ENCODE measurements around the gene KRTAP12-4. TPM values are rescaled to one million over a fixed set of nuclear protein-coding genes. Genes with fewer than 3 reads are reported as not detected.
A peak's percentile ranks its signal among the peaks of the same experiment; 100 is the strongest.

KRTAP12-4 gene
- total and polyA plus RNA-seq, 9 of the 15 experiments (the other 6 are each of a cell fraction or from before 2014, with no cell fraction given), result not detected

DNA sequence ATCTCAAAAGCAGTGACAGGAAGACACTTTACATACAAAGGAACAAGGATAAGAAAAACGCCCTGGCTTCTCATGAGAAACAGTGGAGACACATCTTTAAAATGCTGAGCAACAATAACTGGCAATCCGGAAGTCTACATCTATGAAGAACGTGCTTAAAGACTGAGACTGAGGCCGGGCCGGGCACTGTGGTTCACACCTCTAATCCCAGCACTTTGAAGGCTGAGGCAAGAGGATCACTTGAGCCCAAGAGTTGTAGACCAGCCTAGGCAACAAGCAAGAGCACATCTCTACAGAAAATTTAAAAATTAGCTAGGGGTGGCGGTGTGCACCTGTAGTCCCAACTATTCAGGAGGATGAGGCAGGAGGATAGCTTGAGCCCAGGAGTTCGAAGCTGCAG lies 29.6 kb upstream of the KRTAP12-4 start:
- TF ChIP-seq, protein P1, sequence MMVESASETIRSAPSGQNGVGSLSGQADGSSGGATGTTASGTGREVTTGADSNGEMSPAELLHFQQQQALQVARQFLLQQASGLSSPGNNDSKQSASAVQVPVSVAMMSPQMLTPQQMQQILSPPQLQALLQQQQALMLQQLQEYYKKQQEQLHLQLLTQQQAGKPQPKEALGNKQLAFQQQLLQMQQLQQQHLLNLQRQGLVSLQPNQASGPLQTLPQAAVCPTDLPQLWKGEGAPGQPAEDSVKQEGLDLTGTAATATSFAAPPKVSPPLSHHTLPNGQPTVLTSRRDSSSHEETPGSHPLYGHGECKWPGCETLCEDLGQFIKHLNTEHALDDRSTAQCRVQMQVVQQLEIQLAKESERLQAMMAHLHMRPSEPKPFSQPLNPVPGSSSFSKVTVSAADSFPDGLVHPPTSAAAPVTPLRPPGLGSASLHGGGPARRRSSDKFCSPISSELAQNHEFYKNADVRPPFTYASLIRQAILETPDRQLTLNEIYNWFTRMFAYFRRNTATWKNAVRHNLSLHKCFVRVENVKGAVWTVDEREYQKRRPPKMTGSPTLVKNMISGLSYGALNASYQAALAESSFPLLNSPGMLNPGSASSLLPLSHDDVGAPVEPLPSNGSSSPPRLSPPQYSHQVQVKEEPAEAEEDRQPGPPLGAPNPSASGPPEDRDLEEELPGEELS (CRISPR knock-in tag; IDR thresholded peaks at IDR 0.05; ENCODE audit: borderline replicate concordance), result no peak
- Histone ChIP-seq H3K9me3 (replicated peaks; ENCODE audit: control insufficient read depth, insufficient read depth, low read depth, low read length) (no peaks in the 10 kb centered on the region), H3K36me3 (ENCODE audit: control insufficient read depth, insufficient read depth, low read length) (no peaks in the 10 kb centered on the region), H2AFZ (ENCODE audit: low read depth, low read length) (no peak overlapping the region), H3K4me2 (ENCODE audit: insufficient read depth, low read length) (no peak overlapping the region), H3K79me2 (ENCODE audit: control insufficient read depth, insufficient read depth, low read length) (no peaks in the 10 kb centered on the region), H3K4me1 (replicated peaks in 1 of 2; ENCODE audit: control insufficient read depth in 2 of 2, insufficient read depth in 2 of 2, low read length in 2 of 2) (peaks cover 0 to 6% of the 10 kb centered on the region in 2 experiments; a peak in 2 of 5 replicates), H3K27ac (ENCODE audit: extremely low read depth, low read depth, low read length) (no peak overlapping the region), H3K4me3 (no peak overlapping the region), H4K20me1 (replicated peaks; ENCODE audit: control insufficient read depth, insufficient read depth, low read length) (0 out of 2 replicates have a peak, but pooled peaks cover 6% of the 10 kb centered on the region), H3K27me3 (ENCODE audit: control insufficient read depth in 2 of 2, insufficient read depth in 2 of 2, low read length in 2 of 2) (peaks cover 22 to 55% of the 10 kb centered on the region in 2 experiments), H3K9ac (ENCODE audit: insufficient read depth in 1 of 2, low read depth in 2 of 2, low read length in 2 of 2) (no peak overlapping the region), H3K9me1 (ENCODE audit: control insufficient read depth, insufficient read depth, low read length) (no peaks in the 10 kb centered on the region)
- DNase-seq (ENCODE audit: extremely low read depth in 1 of 4, low spot score in 3 of 4) (no peak), FAIRE-seq (no peak), ATAC-seq (no peak)
- in situ Hi-C loops (cut with MboI) (no loop called here), intact Hi-C loops (cut with micrococcal nuclease) (no loop called here)
- no TSS peak for BruUV-seq (replicated peaks)
- ChIA-PET POLR2A (interaction anchor here (1.4 kb wide), 1 partner anchor 12 kb away, joined by 4 read pairs; no protein-coding TSS in a partner anchor), CTCF (ENCODE audit: low intra/inter-chr PET ratio) (no interaction called here)
- 0% methylated on average over 7 of the region's 7 CpGs for WGBS (ENCODE audit: insufficient coverage, low coverage, missing lambda C conversion rate)

DNA sequence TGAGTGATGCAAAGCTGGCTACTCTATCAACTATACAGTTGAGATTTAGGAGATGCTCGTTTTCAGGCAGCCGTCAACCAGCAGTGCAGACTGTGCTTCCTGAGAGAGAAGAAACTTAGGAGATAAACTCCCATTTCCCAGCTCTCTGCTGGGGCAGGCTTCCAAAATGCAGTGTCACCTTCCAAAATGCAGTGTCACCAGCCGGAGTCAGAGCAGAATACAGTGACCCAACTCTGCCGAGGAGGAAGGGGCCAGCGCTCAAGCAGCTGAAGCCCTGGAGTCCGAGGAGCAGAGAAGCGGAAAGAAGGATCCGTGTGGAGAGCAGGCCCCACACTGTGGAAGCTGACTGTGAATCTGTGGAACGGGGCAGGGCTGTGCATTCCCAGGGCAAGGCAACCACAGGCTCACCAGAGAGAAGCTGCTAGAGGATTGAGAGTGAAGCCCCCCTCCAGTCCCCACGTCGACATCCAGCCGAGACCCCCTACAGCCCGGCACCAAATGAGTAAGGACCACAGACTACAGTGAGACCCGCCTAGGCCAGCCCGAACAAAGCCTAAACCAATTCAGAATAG lies 28.2 kb upstream of the KRTAP12-4 start:
- intact Hi-C loops (cut with micrococcal nuclease) (no loop called here), in situ Hi-C loops (cut with MboI) (no loop called here)
- H3K27me3 ChIP-seq (ENCODE audit: control insufficient read depth in 2 of 2, insufficient read depth in 2 of 2, low read length in 2 of 2), result peaks cover 14 to 48% of the 10 kb centered on the region in 2 experiments
- H3K4me3 ChIP-seq, result no peak overlapping the region
- CTCF ChIA-PET (ENCODE audit: low intra/inter-chr PET ratio), result no interaction called here
- 0 out of 2 replicates have a peak, but pooled peaks cover 6% of the 10 kb centered on the region for H4K20me1 ChIP-seq (replicated peaks; ENCODE audit: control insufficient read depth, insufficient read depth, low read length)
- H3K9ac ChIP-seq (ENCODE audit: insufficient read depth in 1 of 2, low read depth in 2 of 2, low read length in 2 of 2), result no peak overlapping the region
- no TSS peak for BruUV-seq (replicated peaks)
- H3K79me2 ChIP-seq (ENCODE audit: control insufficient read depth, insufficient read depth, low read length), result no peaks in the 10 kb centered on the region
- DNase-seq (ENCODE audit: extremely low read depth in 1 of 4, low spot score in 3 of 4) (peak in 1 of 4 experiments; percentile 27), ATAC-seq (peak; percentile 69), FAIRE-seq (peak; percentile 35)
- H3K4me1 ChIP-seq (replicated peaks in 1 of 2; ENCODE audit: control insufficient read depth in 2 of 2, insufficient read depth in 2 of 2, low read length in 2 of 2), result peaks cover 0 to 6% of the 10 kb centered on the region in 2 experiments; a peak in 2 of 5 replicates
- no peaks in the 10 kb centered on the region for H3K9me1 ChIP-seq (ENCODE audit: control insufficient read depth, insufficient read depth, low read length)
- no peaks in the 10 kb centered on the region for H3K9me3 ChIP-seq (replicated peaks; ENCODE audit: control insufficient read depth, insufficient read depth, low read depth, low read length)
- no peak overlapping the region for H3K4me2 ChIP-seq (ENCODE audit: insufficient read depth, low read length)
- TF ChIP-seq MAFF (IDR thresholded peaks at IDR 0.05; ENCODE audit: low read length) (peak; percentile 62; the same call in 1 of the 2 replicates), NFE2 (IDR thresholded peaks at IDR 0.05; ENCODE audit: low read depth) (peak; percentile 71), BACH1 (tag; IDR thresholded peaks at IDR 0.05) (peak; percentile 89), MAFG (tag; conservative IDR thresholded peaks at IDR 0.05) (peak; percentile 94), MAFK (IDR thresholded peaks at IDR 0.05; ENCODE audit: low read length) (peak; percentile 60; the same call in 1 of the 2 replicates), POLR2A (conservative IDR thresholded peaks at IDR 0.05) (no peak), ESRRA (IDR thresholded peaks at IDR 0.05; ENCODE audit: borderline replicate concordance, low read depth) (0 out of 2 replicates have a peak, but pooled peaks have one; percentile 19), POLR2AphosphoS5 (IDR thresholded peaks at IDR 0.05; ENCODE audit: control insufficient read depth, insufficient read depth, low read depth, low read length) (no peak), C11orf30 (IDR thresholded peaks at IDR 0.05; ENCODE audit: low read depth) (peak; percentile 94), ZNF79 (CRISPR knock-in tag; IDR thresholded peaks at IDR 0.05; ENCODE audit: low read depth) (no peak), DPF2 (IDR thresholded peaks at IDR 0.05) (peak; percentile 38; the same call in 1 of the 2 replicates), ARNT (IDR thresholded peaks at IDR 0.05) (no peak), ETV1 (tag; conservative IDR thresholded peaks at IDR 0.05; ENCODE audit: low read depth) (0 out of 2 replicates have a peak, but pooled peaks have one; percentile 30), ZNF316 (IDR thresholded peaks at IDR 0.05) (peak; percentile 97), ZNF384 (IDR thresholded peaks at IDR 0.05; ENCODE audit: low read depth, low read length) (no peak), NCOA6 (IDR thresholded peaks at IDR 0.05) (no peak)
- H3K36me3 ChIP-seq (ENCODE audit: control insufficient read depth, insufficient read depth, low read length), result no peaks in the 10 kb centered on the region
- no peak overlapping the region for H3K27ac ChIP-seq (ENCODE audit: extremely low read depth, low read depth, low read length)
- POLR2A ChIA-PET, result interaction anchor here (0.6 to 1.6 kb wide), 4 partner anchors 8 to 318 kb away, joined by 3 to 4 read pairs (median 4); no protein-coding TSS in a partner anchor
- no peak overlapping the region for H2AFZ ChIP-seq (ENCODE audit: low read depth, low read length)
- WGBS (ENCODE audit: insufficient coverage, low coverage, missing lambda C conversion rate), result 0% methylated on average over 15 of the region's 15 CpGs
